PFSK-1 (cell line): ENCODE measurements around the gene IGFALS.

ENCODE experiments used
- FOXP2 ChIP-seq: optimal IDR thresholded peaks from 2 replicates; pipeline ENCODE3; 2011; ENCODE audit warnings: borderline replicate concordance, control low read depth, inconsistent platforms; ENCODE audit not compliant: insufficient read depth; ENCODE audit errors: extremely low read length, extremely low read depth
- POLR2AphosphoS5 ChIP-seq: IDR thresholded peaks from 2 replicates; pipeline ENCODE4 v1.6.1; 2012; ENCODE audit warnings: low read depth, mild to moderate bottlenecking, control low read depth, low read length, moderate library complexity
- SIN3A ChIP-seq: IDR thresholded peaks from 2 replicates; pipeline ENCODE4 v1.6.1; 2012; ENCODE audit warnings: mild to moderate bottlenecking, low read length, moderate library complexity, borderline replicate concordance; ENCODE audit not compliant: insufficient read depth
- TAF1 ChIP-seq: IDR thresholded peaks from 2 replicates; pipeline ENCODE4 v1.6.1; 2012; ENCODE audit warnings: low read length, control low read depth, borderline replicate concordance; ENCODE audit not compliant: insufficient read depth
- TF ChIP-seq, protein P1 (sequence below), 2 experiments: IDR thresholded peaks; 2 replicates each; pipeline versions ENCODE4 v1.6.1 to v1.8.0; 2011 to 2012; ENCODE audit warnings: low read depth in 2 of 2, low read length in 2 of 2, control low read depth in 1 of 2, inconsistent platforms in 1 of 2, mild to moderate bottlenecking in 1 of 2, moderate library complexity in 1 of 2; ENCODE audit not compliant: insufficient read depth in 1 of 2

Gene IGFALS

GRCh38 chr16:1790261-1790610, 3.3 kb downstream of the IGFALS start:
- TF ChIP-seq POLR2AphosphoS5 = no peak
- TF ChIP-seq, protein P1, sequence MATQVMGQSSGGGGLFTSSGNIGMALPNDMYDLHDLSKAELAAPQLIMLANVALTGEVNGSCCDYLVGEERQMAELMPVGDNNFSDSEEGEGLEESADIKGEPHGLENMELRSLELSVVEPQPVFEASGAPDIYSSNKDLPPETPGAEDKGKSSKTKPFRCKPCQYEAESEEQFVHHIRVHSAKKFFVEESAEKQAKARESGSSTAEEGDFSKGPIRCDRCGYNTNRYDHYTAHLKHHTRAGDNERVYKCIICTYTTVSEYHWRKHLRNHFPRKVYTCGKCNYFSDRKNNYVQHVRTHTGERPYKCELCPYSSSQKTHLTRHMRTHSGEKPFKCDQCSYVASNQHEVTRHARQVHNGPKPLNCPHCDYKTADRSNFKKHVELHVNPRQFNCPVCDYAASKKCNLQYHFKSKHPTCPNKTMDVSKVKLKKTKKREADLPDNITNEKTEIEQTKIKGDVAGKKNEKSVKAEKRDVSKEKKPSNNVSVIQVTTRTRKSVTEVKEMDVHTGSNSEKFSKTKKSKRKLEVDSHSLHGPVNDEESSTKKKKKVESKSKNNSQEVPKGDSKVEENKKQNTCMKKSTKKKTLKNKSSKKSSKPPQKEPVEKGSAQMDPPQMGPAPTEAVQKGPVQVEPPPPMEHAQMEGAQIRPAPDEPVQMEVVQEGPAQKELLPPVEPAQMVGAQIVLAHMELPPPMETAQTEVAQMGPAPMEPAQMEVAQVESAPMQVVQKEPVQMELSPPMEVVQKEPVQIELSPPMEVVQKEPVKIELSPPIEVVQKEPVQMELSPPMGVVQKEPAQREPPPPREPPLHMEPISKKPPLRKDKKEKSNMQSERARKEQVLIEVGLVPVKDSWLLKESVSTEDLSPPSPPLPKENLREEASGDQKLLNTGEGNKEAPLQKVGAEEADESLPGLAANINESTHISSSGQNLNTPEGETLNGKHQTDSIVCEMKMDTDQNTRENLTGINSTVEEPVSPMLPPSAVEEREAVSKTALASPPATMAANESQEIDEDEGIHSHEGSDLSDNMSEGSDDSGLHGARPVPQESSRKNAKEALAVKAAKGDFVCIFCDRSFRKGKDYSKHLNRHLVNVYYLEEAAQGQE (IDR thresholded peaks at IDR 0.05; ENCODE audit: insufficient read depth in 1 of 2, low read depth in 2 of 2, low read length in 2 of 2) = no peak
- TF ChIP-seq SIN3A = no peak
- TF ChIP-seq FOXP2 = no peak
- TF ChIP-seq TAF1 = no peak

DNA sequence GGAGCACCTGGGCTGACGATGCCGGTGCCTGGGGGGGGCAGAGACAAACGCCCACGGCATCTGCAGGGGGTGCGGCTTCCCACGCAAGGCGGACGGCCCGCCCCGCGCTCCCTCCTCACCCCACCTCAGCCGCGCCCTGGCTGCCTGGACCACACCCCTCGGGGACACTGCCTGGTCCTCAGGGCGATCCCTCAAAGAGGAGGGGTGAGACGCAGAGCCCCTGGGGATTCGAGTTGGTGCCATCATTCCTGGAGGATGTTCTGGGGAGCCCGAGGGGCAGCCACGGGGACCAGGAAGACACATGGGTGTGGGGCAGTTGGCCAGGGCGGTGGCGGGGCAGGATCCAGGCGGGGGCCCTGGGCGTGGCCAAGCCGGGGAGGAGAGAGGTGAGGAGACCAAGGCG, 3.9 kb downstream of the IGFALS start:
- TF ChIP-seq FOXP2 = no peak
- TF ChIP-seq, protein P1 (IDR thresholded peaks at IDR 0.05; ENCODE audit: insufficient read depth in 1 of 2, low read depth in 2 of 2, low read length in 2 of 2) = no peak
- no peak for TF ChIP-seq SIN3A
- no peak for TF ChIP-seq POLR2AphosphoS5
- no peak for TF ChIP-seq TAF1

DNA sequence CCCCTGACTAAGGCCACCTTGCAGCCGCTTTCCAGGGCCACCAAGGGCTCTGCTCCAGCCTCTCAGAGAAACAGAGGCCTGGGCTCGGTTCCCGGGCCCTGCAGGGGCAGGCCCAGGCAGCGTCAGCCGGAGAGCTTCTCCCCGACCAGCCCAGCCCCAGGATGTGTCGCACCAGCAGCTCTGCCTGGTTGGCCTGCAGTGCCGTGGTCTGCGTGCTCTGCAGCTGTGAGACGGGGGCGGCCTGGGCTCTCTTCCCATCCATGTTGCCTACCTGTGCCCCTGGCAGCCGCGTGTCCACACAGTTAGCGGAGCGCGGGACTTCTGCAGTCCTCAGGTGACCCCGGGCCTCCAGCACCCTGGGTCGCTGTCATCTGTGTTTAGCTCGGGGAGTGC, 4.8 kb downstream of the IGFALS start:
- TF ChIP-seq POLR2AphosphoS5 = no peak
- no peak for TF ChIP-seq TAF1
- TF ChIP-seq SIN3A = no peak
- TF ChIP-seq, protein P1 (IDR thresholded peaks at IDR 0.05; ENCODE audit: insufficient read depth in 1 of 2, low read depth in 2 of 2, low read length in 2 of 2) = no peak
- no peak for TF ChIP-seq FOXP2

GRCh38 chr16:1788095-1788707, 5.3 kb downstream of the IGFALS start:
- TF ChIP-seq TAF1 (no peak), SIN3A (no peak), POLR2AphosphoS5 (no peak), FOXP2 (no peak)
- TF ChIP-seq, protein P1 (IDR thresholded peaks at IDR 0.05; ENCODE audit: insufficient read depth in 1 of 2, low read depth in 2 of 2, low read length in 2 of 2) = no peak
